ENCODE measurements around the gene EIF3B.
"Not testable (repeated sequence)": the region's sequence is repeated elsewhere in the genome, so short reads cannot be mapped to it uniquely, and the experiment has no call there.

EIF3B gene

DNA sequence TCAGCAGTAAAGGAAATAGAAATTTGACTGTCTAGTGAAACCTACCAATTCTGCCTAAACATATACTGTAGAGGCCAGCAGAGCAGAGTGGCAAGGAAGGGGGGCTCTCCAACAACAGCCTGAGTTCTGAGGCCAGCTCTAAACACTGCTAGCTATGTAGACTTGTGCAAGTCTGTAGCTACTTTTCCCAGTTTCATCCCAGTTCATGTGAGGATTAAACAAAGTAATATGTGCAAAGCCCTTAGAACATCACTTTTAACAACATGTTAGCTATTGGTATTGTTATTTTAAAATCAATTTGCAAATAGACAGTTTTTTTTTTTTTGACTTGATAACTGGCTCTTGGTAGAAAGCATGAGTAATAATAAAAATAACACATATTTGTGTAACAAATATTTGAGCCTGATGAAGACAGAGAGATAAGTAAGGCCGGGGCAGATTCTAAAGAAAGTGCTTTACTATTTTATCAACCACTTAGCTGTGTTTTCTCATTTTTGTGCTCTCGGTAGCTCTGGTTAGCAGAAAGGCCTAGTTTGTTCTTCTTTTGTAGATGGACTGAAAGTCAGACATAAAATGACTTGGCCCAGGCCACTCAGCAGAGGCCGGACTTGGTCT, 58.1 kb downstream of the EIF3B start:
- no peak for DNase-seq (ENCODE audit: extremely low spot score)
- POLR2A ChIA-PET = interaction anchor here (0.7 kb wide), 1 partner anchor 334 kb away, joined by 3 read pairs; no protein-coding TSS in a partner anchor
- TF ChIP-seq CTCF (IDR thresholded peaks at IDR 0.05; ENCODE audit: control extremely low read depth, extremely low read depth, low read depth, missing control alignments) = no peak
- CTCF ChIA-PET = interaction anchor here (0.8 to 2.4 kb wide), 4 partner anchors 16 to 297 kb away, joined by 3 to 8 read pairs (median 6); no protein-coding TSS in a partner anchor

GRCh38 chr7:2416063-2416462, 61.4 kb downstream of the EIF3B start:
- POLR2A ChIA-PET = interaction anchor here (0.7 kb wide), 1 partner anchor 1007 kb away, joined by 3 read pairs; no protein-coding TSS in a partner anchor
- no peak for DNase-seq (ENCODE audit: extremely low spot score)
- CTCF ChIA-PET = no interaction called here
- TF ChIP-seq CTCF (IDR thresholded peaks at IDR 0.05; ENCODE audit: control extremely low read depth, extremely low read depth, low read depth, missing control alignments) = no peak

DNA sequence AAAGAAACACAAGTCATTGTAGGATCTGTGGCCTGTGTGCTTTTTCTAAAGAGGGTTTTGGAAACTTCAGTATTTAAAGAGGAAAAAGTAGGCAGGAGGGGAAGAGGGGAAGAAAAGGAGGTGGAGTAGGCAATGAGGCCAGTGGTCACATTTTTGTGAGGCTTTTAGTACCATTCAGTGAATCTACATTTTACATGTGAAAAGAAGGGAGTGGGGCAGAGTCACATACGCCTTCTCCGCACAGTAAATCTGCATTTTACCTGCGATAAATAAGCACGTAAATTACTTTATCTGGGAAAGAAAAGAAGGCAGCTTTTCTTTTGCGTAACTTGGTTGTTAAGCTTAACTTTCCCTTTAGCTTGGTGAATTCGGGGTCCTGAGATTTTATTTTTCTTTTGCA, 62.0 kb downstream of the EIF3B start:
- no peak for DNase-seq (ENCODE audit: extremely low spot score)
- ChIA-PET CTCF (interaction anchor here (1.0 kb wide), 1 partner anchor 34 kb away, joined by 3 read pairs; no protein-coding TSS in a partner anchor), POLR2A (no interaction called here)
- no peak for TF ChIP-seq CTCF (IDR thresholded peaks at IDR 0.05; ENCODE audit: control extremely low read depth, extremely low read depth, low read depth, missing control alignments)

GRCh38 chr7:2417178-2417577, 62.6 kb downstream of the EIF3B start:
- not testable (repeated sequence) for DNase-seq (ENCODE audit: extremely low spot score)
- ChIA-PET POLR2A (interaction anchor here (0.6 kb wide), 1 partner anchor 141 kb away, joined by 4 read pairs; no protein-coding TSS in a partner anchor), CTCF (interaction anchor here (1.0 kb wide), 1 partner anchor 33 kb away, joined by 3 read pairs; no protein-coding TSS in a partner anchor)

GRCh38 chr7:2417981-2418481, 63.4 kb downstream of the EIF3B start:
- TF ChIP-seq CTCF (IDR thresholded peaks at IDR 0.05; ENCODE audit: control extremely low read depth, extremely low read depth, low read depth, missing control alignments) = no peak
- POLR2A ChIA-PET = interaction anchor here (0.6 kb wide), 1 partner anchor 140 kb away, joined by 4 read pairs; no protein-coding TSS in a partner anchor

DNA sequence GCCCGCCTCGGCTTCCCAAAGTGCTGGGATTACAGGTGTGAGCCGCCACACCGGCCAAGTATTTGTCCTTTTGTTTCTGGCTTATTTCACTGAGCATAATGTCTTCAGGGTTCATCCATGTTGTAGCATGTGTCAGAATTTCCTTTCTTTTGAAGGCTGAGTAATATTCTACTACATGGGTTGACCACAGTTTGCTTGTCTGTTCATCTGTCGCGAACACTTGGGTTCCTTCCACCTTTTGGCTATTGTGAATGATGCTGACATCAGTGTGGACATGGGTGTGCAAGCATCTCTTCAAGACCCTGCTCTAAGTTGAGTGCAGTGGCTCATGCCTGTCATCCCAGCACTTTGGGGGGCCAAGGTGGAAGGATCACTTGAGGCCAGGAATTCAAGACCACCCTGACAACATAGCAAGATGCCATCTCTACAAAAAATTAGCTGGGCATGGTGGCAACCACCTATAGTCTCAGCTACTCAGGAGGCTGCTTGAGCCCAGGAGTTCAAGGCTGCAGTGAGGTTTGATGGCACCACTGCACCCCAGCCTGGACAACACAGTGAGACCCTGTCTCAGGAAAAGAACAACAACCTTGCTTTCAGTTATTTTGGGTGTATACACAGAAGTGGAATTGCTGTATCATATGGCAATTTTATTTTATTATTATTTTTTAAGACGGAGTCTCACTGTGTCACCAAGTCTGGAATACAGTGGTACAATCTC, 65.7 kb downstream of the EIF3B start:
- TF ChIP-seq CTCF (IDR thresholded peaks at IDR 0.05; ENCODE audit: control extremely low read depth, extremely low read depth, low read depth, missing control alignments) = no peak
- CTCF ChIA-PET = no interaction called here
- no peak for DNase-seq (ENCODE audit: extremely low spot score)
- POLR2A ChIA-PET = no interaction called here

More at GRCh38 chr7:2417981-2418481, 63.4 kb downstream of the EIF3B start:
- CTCF ChIA-PET = no interaction called here
- no peak for DNase-seq (ENCODE audit: extremely low spot score)

- ChIA-PET CTCF (no interaction called here), POLR2A (no interaction called here)
- no peak for TF ChIP-seq CTCF (IDR thresholded peaks at IDR 0.05; ENCODE audit: control extremely low read depth, extremely low read depth, low read depth, missing control alignments)
- DNase-seq (ENCODE audit: extremely low spot score) = no peak
Measured at GRCh38 chr7:2421943-2422310, 67.3 kb downstream of the EIF3B start.
